GM10847 (cell line): Measurements from ENCODE around the gene JAML.

ENCODE experiments used
- POLR2A ChIP-seq: IDR thresholded peaks from 2 replicates; pipeline ENCODE4 v1.6.1; 2011; ENCODE audit not compliant: insufficient read length; ENCODE audit errors: extremely low read depth

The JAML gene

GRCh38 chr11:118224511-118225188 is at the start of gene JAML:
TSS of gene JAML (minus strand) at chr11:118225011. CDS start at chr11:118214866, 10,145 bp downstream.
- no peak for TF ChIP-seq POLR2A

GRCh38 chr11:118274186-118274585 is 49.4 kb upstream of the JAML start:
- TF ChIP-seq POLR2A: no peak

- TF ChIP-seq POLR2A: no peak
Observed at GRCh38 chr11:118272001-118272400, 47.2 kb upstream of the JAML start.

GRCh38 chr11:118267486-118267885 is 42.7 kb upstream of the JAML start:
- no peak for TF ChIP-seq POLR2A

GRCh38 chr11:118265954-118266353 is 41.1 kb upstream of the JAML start:
- no peak for TF ChIP-seq POLR2A

GRCh38 chr11:118264569-118265465 is 40.0 kb upstream of the JAML start:
- no peak for TF ChIP-seq POLR2A

GRCh38 chr11:118263695-118264568 is 39.1 kb upstream of the JAML start, which contains the start of gene MPZL2:
TSS of gene MPZL2 (minus strand) at chr11:118264297. CDS start at chr11:118264153, 144 bp downstream.
- TF ChIP-seq POLR2A: no peak

- no peak for TF ChIP-seq POLR2A
Observed at GRCh38 chr11:118263112-118263511, 38.3 kb upstream of the JAML start.

- no peak for TF ChIP-seq POLR2A
Observed at GRCh38 chr11:118260353-118260752, 35.5 kb upstream of the JAML start.

- no peak for TF ChIP-seq POLR2A
Observed at GRCh38 chr11:118259138-118259537, 34.3 kb upstream of the JAML start.

GRCh38 chr11:118258410-118258809 is 33.6 kb upstream of the JAML start:
- no peak for TF ChIP-seq POLR2A

- no peak for TF ChIP-seq POLR2A
Observed at GRCh38 chr11:118252688-118253087, 27.9 kb upstream of the JAML start.

- peak; percentile 27 for TF ChIP-seq POLR2A
Observed at GRCh38 chr11:118251858-118252652, 27.2 kb upstream of the JAML start, which contains the start of gene MPZL3. TSS of gene MPZL3 (minus strand) at chr11:118252365. CDS start at chr11:118252294, 71 bp downstream.

- TF ChIP-seq POLR2A: no peak
Observed at GRCh38 chr11:118247041-118247440, 22.2 kb upstream of the JAML start.
